HG03457 (cell line): ENCODE data around the gene P4HA2.
"Not testable (repeated sequence)": the region's sequence is repeated elsewhere in the genome, so short reads cannot be mapped to it uniquely, and the experiment has no call there.

Source experiments
- ATAC-seq: cut with Tn5 transposase; IDR thresholded peaks from one replicate; pipeline ENCODE4 v1.9.1; 2021; ENCODE audit warnings: moderate number of reproducible peaks; ENCODE audit not compliant: unreplicated experiment

P4HA2 gene

GRCh38 chr5:132161574-132162326 is 65.9 kb downstream of the P4HA2 start:
- ATAC-seq: not testable (repeated sequence)

- ATAC-seq: no peak
Measured at GRCh38 chr5:132156413-132156812, 71.2 kb downstream of the P4HA2 start.

- no peak for ATAC-seq
Measured at GRCh38 chr5:132150565-132150964, 77.1 kb downstream of the P4HA2 start.

GRCh38 chr5:132147663-132148062 is 80.0 kb downstream of the P4HA2 start:
- no peak for ATAC-seq

- ATAC-seq: not testable (repeated sequence)
Measured at GRCh38 chr5:132145326-132145725, 82.3 kb downstream of the P4HA2 start.

- no peak for ATAC-seq
Measured at GRCh38 chr5:132143148-132143547, 84.5 kb downstream of the P4HA2 start.

- ATAC-seq: no peak
Measured at GRCh38 chr5:132142459-132142858, 85.2 kb downstream of the P4HA2 start.
